Glutamatergic neuron (in vitro differentiated cells): ENCODE results near the gene TRUB2. TPM values are rescaled to one million over a fixed set of nuclear protein-coding genes. Genes with fewer than 3 reads are reported as not detected.

Experiments
- DNase-seq: peaks from one replicate; pipeline ENCODE4 v3.0.0; 2022
- H3K27ac Mint-ChIP-seq: one replicate; pipeline ENCODE4 v1.8.0; 2020; ENCODE audit warnings: mild to moderate bottlenecking, mixed read lengths, inconsistent platforms; ENCODE audit not compliant: unreplicated experiment
- H3K27me3 Mint-ChIP-seq: one replicate; pipeline ENCODE4 v1.8.0; 2020; ENCODE audit warnings: mild to moderate bottlenecking, moderate library complexity, mixed read lengths, inconsistent platforms; ENCODE audit not compliant: unreplicated experiment
- H3K36me3 Mint-ChIP-seq: one replicate; pipeline ENCODE4 v1.8.0; 2020; ENCODE audit warnings: mild to moderate bottlenecking, mixed read lengths, inconsistent platforms; ENCODE audit not compliant: unreplicated experiment
- H3K4me1 Mint-ChIP-seq: one replicate; pipeline ENCODE4 v1.8.0; 2020; ENCODE audit warnings: mild to moderate bottlenecking, low read depth, mixed read lengths, inconsistent platforms; ENCODE audit not compliant: unreplicated experiment
- H3K4me3 Mint-ChIP-seq: one replicate; pipeline ENCODE4 v1.8.0; 2020; ENCODE audit warnings: mild to moderate bottlenecking, mixed read lengths, inconsistent platforms; ENCODE audit not compliant: unreplicated experiment
- H3K9me3 Mint-ChIP-seq: one replicate; pipeline ENCODE4 v1.8.0; 2020; ENCODE audit warnings: mild to moderate bottlenecking, moderate library complexity, mixed read lengths, inconsistent platforms; ENCODE audit not compliant: unreplicated experiment
- total RNA-seq: library from RNA; stranded (reverse); fragmentation: NEBNext Ultra II Directional; extraction: Animal tissue kit (Norgen Biotek cat#: 25700); gene quantifications from one replicate; pipeline ENCODE4 v1.2.1, GENCODE V29; 2021; ENCODE audit not compliant: unreplicated experiment
- TF ChIP-seq, protein P1 (sequence below): fragments of 200-600 bp; sonication (generic); IDR thresholded peaks from one replicate; pipeline ENCODE4 v1.5.0; 2021; ENCODE audit not compliant: partially characterized antibody, unreplicated experiment

Gene TRUB2
- total RNA-seq, 1 donor from 2014 or later: 30.0 TPM

DNA sequence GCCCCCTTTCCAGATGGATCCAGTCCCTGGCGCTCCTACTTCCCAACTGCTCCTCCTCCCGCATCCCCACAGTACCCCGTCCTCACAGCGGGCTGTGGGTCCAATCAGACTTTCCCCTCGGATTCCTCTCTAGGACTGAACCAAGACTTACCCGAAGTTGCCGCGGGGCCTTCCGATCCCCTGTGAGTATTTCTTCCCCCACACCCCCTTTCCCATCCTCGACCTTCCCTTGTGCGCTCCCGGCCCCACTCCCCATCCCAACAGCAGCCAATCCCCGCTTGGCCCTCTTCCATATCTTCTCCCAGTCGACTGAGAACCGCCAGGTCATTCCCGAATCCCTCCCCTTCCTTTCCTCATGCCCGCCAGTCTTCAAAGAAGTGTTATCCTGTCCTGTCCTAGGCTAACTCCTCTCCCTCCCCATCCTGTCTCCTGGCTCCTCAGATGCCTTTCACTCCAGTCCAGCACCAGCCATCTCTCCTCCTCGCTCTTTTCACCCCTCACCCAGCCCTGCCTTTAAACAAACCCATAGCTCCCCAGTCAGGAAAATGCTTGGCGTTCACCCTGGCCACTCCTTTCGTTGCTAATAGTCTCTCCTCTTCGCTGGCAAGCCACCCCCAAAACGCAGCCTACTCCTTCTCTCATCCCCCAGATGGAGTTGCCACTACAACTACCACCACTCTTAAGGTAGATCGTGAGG lies 45.5 kb downstream of the TRUB2 start:
- H3K27me3 Mint-ChIP-seq: peaks cover 5% of the 10 kb centered on the region
- H3K9me3 Mint-ChIP-seq: peaks cover 12% of the 10 kb centered on the region
- peak overlapping the region; percentile 99 for H3K4me3 Mint-ChIP-seq
- no peak for DNase-seq
- TF ChIP-seq, protein P1, sequence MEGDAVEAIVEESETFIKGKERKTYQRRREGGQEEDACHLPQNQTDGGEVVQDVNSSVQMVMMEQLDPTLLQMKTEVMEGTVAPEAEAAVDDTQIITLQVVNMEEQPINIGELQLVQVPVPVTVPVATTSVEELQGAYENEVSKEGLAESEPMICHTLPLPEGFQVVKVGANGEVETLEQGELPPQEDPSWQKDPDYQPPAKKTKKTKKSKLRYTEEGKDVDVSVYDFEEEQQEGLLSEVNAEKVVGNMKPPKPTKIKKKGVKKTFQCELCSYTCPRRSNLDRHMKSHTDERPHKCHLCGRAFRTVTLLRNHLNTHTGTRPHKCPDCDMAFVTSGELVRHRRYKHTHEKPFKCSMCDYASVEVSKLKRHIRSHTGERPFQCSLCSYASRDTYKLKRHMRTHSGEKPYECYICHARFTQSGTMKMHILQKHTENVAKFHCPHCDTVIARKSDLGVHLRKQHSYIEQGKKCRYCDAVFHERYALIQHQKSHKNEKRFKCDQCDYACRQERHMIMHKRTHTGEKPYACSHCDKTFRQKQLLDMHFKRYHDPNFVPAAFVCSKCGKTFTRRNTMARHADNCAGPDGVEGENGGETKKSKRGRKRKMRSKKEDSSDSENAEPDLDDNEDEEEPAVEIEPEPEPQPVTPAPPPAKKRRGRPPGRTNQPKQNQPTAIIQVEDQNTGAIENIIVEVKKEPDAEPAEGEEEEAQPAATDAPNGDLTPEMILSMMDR: no peak
- H3K4me1 Mint-ChIP-seq: peaks cover 11% of the 10 kb centered on the region
- no peaks in the 10 kb centered on the region for H3K36me3 Mint-ChIP-seq
- peak overlapping the region; percentile 91 for H3K27ac Mint-ChIP-seq

DNA sequence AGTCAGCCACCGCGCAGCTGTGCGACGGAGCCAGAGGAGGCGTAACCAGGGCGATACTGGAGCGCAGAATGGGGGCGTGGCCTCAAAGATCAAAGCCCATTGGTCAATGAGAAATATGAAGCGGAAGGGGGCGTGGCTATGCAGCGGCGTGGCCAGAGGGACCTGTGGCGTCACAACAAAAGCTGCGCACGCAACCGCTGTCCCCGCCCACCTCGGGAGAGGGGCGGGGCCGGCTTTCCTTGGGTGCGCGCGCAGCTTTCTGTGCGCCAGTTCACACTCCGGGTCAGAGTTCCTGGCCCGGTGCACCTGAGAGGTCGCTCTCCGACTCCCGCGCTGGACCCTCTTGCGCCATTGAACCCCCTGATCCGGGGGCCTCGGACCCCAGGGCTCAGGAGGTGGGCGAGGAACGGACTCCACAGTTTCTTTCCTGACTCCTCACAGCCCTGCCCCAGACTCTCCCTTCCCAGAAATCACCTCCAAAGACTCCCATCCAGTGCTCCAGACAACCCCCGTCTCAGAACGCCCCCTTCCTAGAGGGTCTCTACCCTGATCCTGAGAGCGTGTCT lies 46.2 kb downstream of the TRUB2 start, which contains the start of gene SWI5:
Gene SWI5, plus strand, starts transcription at position 269 of the 566 bp plus-strand sequence.
- peaks cover 11% of the 10 kb centered on the region for H3K4me1 Mint-ChIP-seq
- peak within 1 kb of the TSS; percentile 99 for H3K4me3 Mint-ChIP-seq
- H3K9me3 Mint-ChIP-seq: peaks cover 12% of the 10 kb centered on the region
- DNase-seq: peak; percentile 100
- H3K27ac Mint-ChIP-seq: peak within 1 kb of the TSS; percentile 91
- TF ChIP-seq, protein P1: no peak
- H3K36me3 Mint-ChIP-seq: no peaks in the 10 kb centered on the region
- peaks cover 5% of the 10 kb centered on the region for H3K27me3 Mint-ChIP-seq

DNA sequence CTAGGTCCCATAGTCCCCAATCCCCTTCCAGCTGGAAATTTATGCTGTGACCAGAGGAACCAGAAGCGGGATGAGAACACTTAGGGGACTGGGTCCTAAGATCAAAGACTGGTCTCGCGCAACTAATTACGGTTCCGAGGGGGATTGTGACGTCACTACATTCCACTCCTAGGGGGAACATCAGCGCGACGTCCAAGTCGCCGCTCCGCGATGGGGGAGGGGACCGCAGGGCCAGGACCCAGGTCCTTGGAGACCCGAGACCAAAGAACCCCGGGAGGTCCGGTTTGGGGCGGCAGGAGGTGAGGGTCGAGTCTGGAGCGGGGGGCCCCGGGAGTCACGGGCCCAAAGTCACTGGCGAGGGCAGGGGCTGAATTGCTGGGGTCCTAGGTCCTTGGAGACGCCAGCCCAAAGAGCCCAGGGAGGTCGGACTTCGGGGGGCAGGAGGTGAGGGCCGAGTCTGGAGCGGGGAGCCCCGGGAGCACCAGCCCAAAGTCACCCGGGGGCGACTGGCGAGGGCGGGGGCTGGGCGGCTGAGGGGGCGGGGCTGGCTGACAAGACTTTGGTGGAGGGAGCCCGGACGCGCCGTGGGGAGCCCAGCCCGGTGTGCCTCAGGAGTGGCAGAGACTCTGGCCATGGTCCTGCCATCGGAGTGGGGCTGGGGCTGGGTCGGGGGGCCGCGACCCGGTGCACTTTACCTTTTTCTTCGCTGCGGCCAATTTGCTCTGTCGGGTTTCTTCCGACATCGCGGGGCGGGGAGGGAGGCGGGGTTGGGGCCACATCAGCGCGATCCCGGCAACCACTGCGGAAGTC lies 46.8 kb downstream of the TRUB2 start, which contains the start of gene GOLGA2:
Gene GOLGA2, minus strand, starts transcription at position 810 of the 810 bp plus-strand sequence. Its CDS starts 31 bp downstream, at position 779.
- Mint-ChIP-seq H3K4me3 (peak within 1 kb of the TSS; percentile 99), H3K27ac (peak within 1 kb of the TSS; percentile 91), H3K27me3 (peaks cover 5% of the 10 kb centered on the region), H3K4me1 (peaks cover 11% of the 10 kb centered on the region), H3K9me3 (peaks cover 12% of the 10 kb centered on the region), H3K36me3 (no peaks in the 10 kb centered on the region)
- TF ChIP-seq, protein P1: no peak
- DNase-seq: peak; percentile 37

DNA sequence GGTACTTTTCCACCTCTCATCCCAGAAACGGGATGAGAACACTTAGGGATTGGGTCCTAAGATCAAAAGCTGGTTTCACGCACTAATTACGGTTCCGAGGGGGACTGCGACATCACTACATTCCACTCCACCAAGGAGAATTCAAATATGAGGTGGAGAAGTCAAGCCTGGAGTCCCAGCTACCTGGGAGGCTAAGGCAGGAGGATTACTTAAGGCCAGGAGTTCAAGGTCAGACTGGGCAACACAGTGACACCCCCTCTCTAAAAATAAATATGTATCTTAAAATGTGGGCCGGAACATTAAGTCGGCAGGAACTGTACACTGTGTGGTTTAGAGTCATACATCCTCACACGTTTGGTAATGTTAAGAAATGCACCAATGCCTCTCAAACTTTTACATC lies 48.0 kb downstream of the TRUB2 start:
- Mint-ChIP-seq H3K4me1 (peaks cover 11% of the 10 kb centered on the region), H3K27ac (no peak overlapping the region)
- DNase-seq: no peak

More for the DNA sequence above, 48.0 kb downstream of the TRUB2 start:
- peaks cover 11% of the 10 kb centered on the region for H3K9me3 Mint-ChIP-seq
- H3K4me3 Mint-ChIP-seq: peak overlapping the region; percentile 92
- TF ChIP-seq, protein P1: no peak
- H3K27me3 Mint-ChIP-seq: peaks cover 5% of the 10 kb centered on the region
- no peaks in the 10 kb centered on the region for H3K36me3 Mint-ChIP-seq
